Fibroblast of villous mesenchyme (primary cell): ENCODE measurements around the gene GGCT. TPM values are rescaled to one million over a fixed set of nuclear protein-coding genes. Genes with fewer than 3 reads are reported as not detected.

Experiments used
- DNase-seq: peaks from one replicate; pipeline ENCODE4 v3.0.0-alpha.2; 2010; ENCODE audit warnings: low read depth
- H3K4me3 ChIP-seq: 2 replicates; pipeline ENCODE4 v1.5.1; 2011; ENCODE audit warnings: low read depth, mild to moderate bottlenecking, low read length
- CTCF ChIP-seq: IDR thresholded peaks from 2 replicates; pipeline ENCODE4 v1.5.1; 2012; ENCODE audit warnings: low read depth, mild to moderate bottlenecking, low read length; ENCODE audit not compliant: insufficient read depth
- total RNA-seq: library from RNA; depleted of rRNA; stranded (reverse); fragments of >200 nt; gene quantifications from 2 replicates; pipeline ENCODE4 v1.2.3, GENCODE V29; 2012

The GGCT gene
- total RNA-seq, 1 donor: 18.1 TPM

- no peak overlapping the region for H3K4me3 ChIP-seq
- DNase-seq: peak; percentile 25
- no peak for TF ChIP-seq CTCF
Observed at GRCh38 chr7:30453921-30454320, 50.7 kb downstream of the GGCT start.

GRCh38 chr7:30453016-30453415 is 51.6 kb downstream of the GGCT start:
- TF ChIP-seq CTCF: no peak
- DNase-seq: no peak
- H3K4me3 ChIP-seq: no peak overlapping the region

GRCh38 chr7:30452280-30452930 is 52.2 kb downstream of the GGCT start:
- H3K4me3 ChIP-seq: no peak overlapping the region
- no peak for TF ChIP-seq CTCF
- DNase-seq: no peak

GRCh38 chr7:30451539-30452279 is 52.9 kb downstream of the GGCT start:
- no peak overlapping the region for H3K4me3 ChIP-seq
- no peak for TF ChIP-seq CTCF
- DNase-seq: no peak

GRCh38 chr7:30450983-30451497 is 53.6 kb downstream of the GGCT start:
- H3K4me3 ChIP-seq: no peak overlapping the region
- no peak for TF ChIP-seq CTCF
- DNase-seq: no peak

GRCh38 chr7:30450240-30450982 is 54.2 kb downstream of the GGCT start:
- no peak for TF ChIP-seq CTCF
- DNase-seq: no peak
- H3K4me3 ChIP-seq: no peak overlapping the region
